GM19099 (cell line): ENCODE results near the gene DCAKD.

Source experiments
- POLR2A ChIP-seq: IDR thresholded peaks from 3 replicates; pipeline ENCODE4 v1.6.1; 2011; ENCODE audit warnings: low read depth; ENCODE audit not compliant: insufficient read length; ENCODE audit errors: extremely low read depth

DCAKD gene

GRCh38 chr17:45005700-45006099, 45.7 kb downstream of the DCAKD start:
- TF ChIP-seq POLR2A: no peak

- no peak for TF ChIP-seq POLR2A
Observed at GRCh38 chr17:45004388-45004787, 47.0 kb downstream of the DCAKD start.

- TF ChIP-seq POLR2A: no peak
Observed at GRCh38 chr17:45003877-45004276, 47.6 kb downstream of the DCAKD start.

GRCh38 chr17:45001310-45001709, 50.1 kb downstream of the DCAKD start:
- TF ChIP-seq POLR2A: no peak

GRCh38 chr17:44999433-44999832, 52.0 kb downstream of the DCAKD start:
- TF ChIP-seq POLR2A: no peak

GRCh38 chr17:44998646-44999045, 52.8 kb downstream of the DCAKD start:
- TF ChIP-seq POLR2A: no peak

GRCh38 chr17:44997733-44998520, 53.5 kb downstream of the DCAKD start:
- no peak for TF ChIP-seq POLR2A

GRCh38 chr17:44996304-44996703, 55.1 kb downstream of the DCAKD start:
- TF ChIP-seq POLR2A: no peak

GRCh38 chr17:44995436-44996001, 55.9 kb downstream of the DCAKD start:
- TF ChIP-seq POLR2A: no peak

- TF ChIP-seq POLR2A: no peak
Observed at GRCh38 chr17:44992242-44992939, 59.0 kb downstream of the DCAKD start.

- no peak for TF ChIP-seq POLR2A
Observed at GRCh38 chr17:44990994-44991393, 60.4 kb downstream of the DCAKD start.

GRCh38 chr17:44989552-44990138, 61.8 kb downstream of the DCAKD start:
- no peak for TF ChIP-seq POLR2A

GRCh38 chr17:44988044-44988942, 63.1 kb downstream of the DCAKD start:
- no peak for TF ChIP-seq POLR2A

GRCh38 chr17:44983563-44983962, 67.9 kb downstream of the DCAKD start:
- no peak for TF ChIP-seq POLR2A

GRCh38 chr17:44982113-44982702, 69.2 kb downstream of the DCAKD start:
- TF ChIP-seq POLR2A: no peak
